K562 (cell line): ENCODE measurements around the gene EFCAB8. TPM values are rescaled to one million over a fixed set of nuclear protein-coding genes. Genes with fewer than 3 reads are reported as not detected.

Experiments
- ATAC-seq: fragments of 200-7000 bp; cut with Tn5 transposase; 3 replicates; pipeline ENCODE4 v1.9.1; 2020; ENCODE audit warnings: moderate library complexity
- BruUV-seq: library from RNA; stranded (reverse); fragments of 400-500 nt; replicated peaks from 2 replicates; lab custom pipeline; 2021; lab: Mats Ljungman, UMichigan
- CTCF ChIA-PET: fragments of 300-600 bp; formaldehyde crosslinking; extraction: SDS; loops from one replicate; lab custom pipeline; 2021; ENCODE audit warnings: low intra/inter-chr PET ratio; lab: Yijun Ruan, JAX
- POLR2A ChIA-PET: fragments of 300-600, 350-650 bp; sonication (Branson Sonifier 250); formaldehyde crosslinking; extraction: SDS; loops from one replicate; lab custom pipeline; 2021; ENCODE audit warnings: antibody characterized with exemption, inconsistent platforms; lab: Yijun Ruan, JAX
- DNase-seq, 4 experiments: peaks; one replicate each; pipeline versions ENCODE4 v3.0.0 to v3.0.0-alpha.2; 2011 to 2018; ENCODE audit warnings: low spot score in 3 of 4, mixed read lengths in 3 of 4; ENCODE audit errors: extremely low read depth in 1 of 4
- FAIRE-seq: peaks from 2 replicates; lab custom pipeline; 2011; peaks lifted over from hg19 to GRCh38; lab: Jason Lieb, UNC
- H2AFZ ChIP-seq: 2 replicates; pipeline ENCODE4 v1.6.0; 2011; ENCODE audit warnings: low read depth, low read length, control low read depth, inconsistent platforms
- H3K27ac ChIP-seq: fragments of 200-600 bp; 3 replicates; pipeline ENCODE4 v1.8.0; 2011; ENCODE audit warnings: low read depth, mild to moderate bottlenecking, control low read depth, inconsistent platforms, low read length, moderate library complexity, mixed read lengths; ENCODE audit errors: extremely low read depth
- H3K27me3 ChIP-seq, 2 experiments: fragments of 300-600 bp in 1 of 2; 2 replicates in 1 of 2; 3 replicates in 1 of 2; pipeline versions ENCODE4 v1.6.0 to v1.8.0; 2011; ENCODE audit warnings: inconsistent platforms in 2 of 2, low read length in 2 of 2, mild to moderate bottlenecking in 1 of 2, mixed read lengths in 1 of 2, moderate library complexity in 1 of 2; ENCODE audit not compliant: control insufficient read depth in 2 of 2, insufficient read depth in 2 of 2
- H3K36me3 ChIP-seq: fragments of 300-600 bp; 3 replicates; pipeline ENCODE4 v1.8.0; 2011; ENCODE audit warnings: mild to moderate bottlenecking, low read length, inconsistent platforms; ENCODE audit not compliant: control insufficient read depth, insufficient read depth
- H3K4me1 ChIP-seq, 2 experiments: fragments of 200-600 bp in 1 of 2; replicated peaks in 1 of 2; 2 replicates in 1 of 2; 3 replicates in 1 of 2; pipeline versions ENCODE4 v1.5.1 to v1.8.0; 2011; ENCODE audit warnings: inconsistent platforms in 2 of 2, low read length in 2 of 2, mild to moderate bottlenecking in 1 of 2, mixed read lengths in 1 of 2, moderate library complexity in 1 of 2; ENCODE audit not compliant: control insufficient read depth in 2 of 2, insufficient read depth in 2 of 2
- H3K4me2 ChIP-seq: 2 replicates; pipeline ENCODE4 v1.6.1; 2011; ENCODE audit warnings: low read length, control low read depth, inconsistent platforms, mixed read lengths; ENCODE audit not compliant: insufficient read depth
- H3K4me3 ChIP-seq: fragments of 200-600 bp; sonication (generic), shearing (Covaris generic); 2 replicates; pipeline ENCODE4 v1.5.1; 2016; ENCODE audit warnings: control low read depth, inconsistent platforms
- H3K79me2 ChIP-seq: fragments of 200-600 bp; 3 replicates; pipeline ENCODE4 v1.8.0; 2011; ENCODE audit warnings: low read length, inconsistent platforms; ENCODE audit not compliant: control insufficient read depth, insufficient read depth
- H3K9ac ChIP-seq, 2 experiments: 2 replicates each; pipeline versions ENCODE4 v1.6.0 to v1.6.1; 2011; ENCODE audit warnings: low read depth in 2 of 2, low read length in 2 of 2, control low read depth in 1 of 2, inconsistent platforms in 1 of 2, mild to moderate bottlenecking in 1 of 2, mixed read lengths in 1 of 2; ENCODE audit not compliant: insufficient read depth in 1 of 2
- H3K9me1 ChIP-seq: one replicate; pipeline ENCODE4 v1.6.0; 2011; ENCODE audit warnings: inconsistent platforms, mild to moderate bottlenecking, low read length, moderate library complexity; ENCODE audit not compliant: control insufficient read depth, insufficient read depth
- H3K9me3 ChIP-seq: replicated peaks from 2 replicates; pipeline ENCODE4 v1.5.1; 2011; ENCODE audit warnings: low read depth, low read length, inconsistent platforms; ENCODE audit not compliant: control insufficient read depth, insufficient read depth
- H4K20me1 ChIP-seq: replicated peaks from 2 replicates; pipeline ENCODE4 v1.6.1; 2011; ENCODE audit warnings: low read length, inconsistent platforms, mixed read lengths; ENCODE audit not compliant: control insufficient read depth, insufficient read depth
- CLOCK ChIP-seq: fragments of 250-450 bp; sonication (Bioruptor Pico); IDR thresholded peaks from 2 replicates; pipeline ENCODE4 v1.4.0; 2020; ENCODE audit warnings: mild to moderate bottlenecking, moderate library complexity, borderline replicate concordance
- LEF1 ChIP-seq: fragments of 450-650 bp; IDR thresholded peaks from 2 replicates; pipeline ENCODE4 v1.6.1; 2016; ENCODE audit warnings: mild to moderate bottlenecking
- MAFK ChIP-seq: IDR thresholded peaks from 2 replicates; pipeline ENCODE4 v1.6.1; 2011; ENCODE audit warnings: low read length, improper control_type of control experiment
- PRPF4 ChIP-seq: fragments of 200-400 bp; formaldehyde crosslinking; IDR thresholded peaks from one replicate; pipeline ENCODE4 v1.6.1; 2017; ENCODE audit warnings: low read length, low read depth, mild to moderate bottlenecking; ENCODE audit not compliant: insufficient read depth, poor library complexity, severe bottlenecking
- RBM39 ChIP-seq: fragments of 200-400 bp; formaldehyde crosslinking; optimal IDR thresholded peaks from 2 replicates; pipeline ENCODE3; 2018; ENCODE audit warnings: low read depth, low read length
- YBX1 ChIP-seq: fragments of 450-650 bp; IDR thresholded peaks from 2 replicates; pipeline ENCODE4 v1.7.1; 2016; ENCODE audit warnings: mild to moderate bottlenecking
- ZNF75A ChIP-seq: fragments of 450-650 bp; formaldehyde crosslinking; IDR thresholded peaks from 2 replicates; pipeline ENCODE4 v1.4.0; 2020; ENCODE audit warnings: mild to moderate bottlenecking
- WGBS: fragments of 100-300 bp; shearing (Covaris generic); methylation state at CpG from one replicate; pipeline ENCODE4 v1.1.6; 2016; ENCODE audit warnings: low coverage, mixed read lengths; ENCODE audit not compliant: insufficient coverage; ENCODE audit errors: missing lambda C conversion rate; 5-methylcytosine and 5-hydroxymethylcytosine counted together
- in situ Hi-C: fragments of 300-500 bp; cut with MboI; formaldehyde crosslinking; loops from 4 replicates; pipeline ENCODE4 v1.15.0; 2018; ENCODE audit warnings: inconsistent platforms, mixed read lengths
- intact Hi-C: fragments of 100-400 bp; cut with micrococcal nuclease; formaldehyde crosslinking; loops from 2 replicates; pipeline ENCODE4 v1.14.2; 2022
- polyA plus RNA-seq, 8 experiments: library from polyadenylated mRNA; depleted of rRNA in 4 of 8; stranded (reverse) in 5 of 8; unstranded in 3 of 8; fragments of >200 nt; fragmentation: Nextera tagmentation in 2 of 8; fragmentation: Illumina TruSeq in 1 of 8; extraction: Ambion mirVana in 2 of 8; extraction: Trizol in 1 of 8; gene quantifications; 2 replicates each; pipeline versions ENCODE4 v1.2.1 to v1.2.3, GENCODE V29; 2011 to 2014; ENCODE audit warnings: inconsistent platforms in 1 of 8, missing spikeins in 1 of 8
- total RNA-seq, 7 experiments: library from RNA; depleted of rRNA in 6 of 7; stranded (reverse); fragments of >200 nt in 6 of 7; fragmentation: Illumina TruSeq in 2 of 7; extraction: Trizol in 2 of 7; gene quantifications; 2 replicates each; pipeline versions ENCODE4 v1.2.1 to v1.2.3, GENCODE V29; 2011 to 2021; ENCODE audit warnings: low replicate concordance in 1 of 7
- TF ChIP-seq, protein P1 (sequence below): sonication (generic); formaldehyde crosslinking; IDR thresholded peaks from 2 replicates; pipeline ENCODE4 v1.8.0; 2023; ENCODE audit warnings: mild to moderate bottlenecking, missing genetic modification reagents

EFCAB8 gene
- total and polyA plus RNA-seq, 9 of the 15 experiments (the other 6 are each of a cell fraction or from before 2014, with no cell fraction given) = 0.03 to 0.18 (median 0.11) TPM; not detected in 6

DNA sequence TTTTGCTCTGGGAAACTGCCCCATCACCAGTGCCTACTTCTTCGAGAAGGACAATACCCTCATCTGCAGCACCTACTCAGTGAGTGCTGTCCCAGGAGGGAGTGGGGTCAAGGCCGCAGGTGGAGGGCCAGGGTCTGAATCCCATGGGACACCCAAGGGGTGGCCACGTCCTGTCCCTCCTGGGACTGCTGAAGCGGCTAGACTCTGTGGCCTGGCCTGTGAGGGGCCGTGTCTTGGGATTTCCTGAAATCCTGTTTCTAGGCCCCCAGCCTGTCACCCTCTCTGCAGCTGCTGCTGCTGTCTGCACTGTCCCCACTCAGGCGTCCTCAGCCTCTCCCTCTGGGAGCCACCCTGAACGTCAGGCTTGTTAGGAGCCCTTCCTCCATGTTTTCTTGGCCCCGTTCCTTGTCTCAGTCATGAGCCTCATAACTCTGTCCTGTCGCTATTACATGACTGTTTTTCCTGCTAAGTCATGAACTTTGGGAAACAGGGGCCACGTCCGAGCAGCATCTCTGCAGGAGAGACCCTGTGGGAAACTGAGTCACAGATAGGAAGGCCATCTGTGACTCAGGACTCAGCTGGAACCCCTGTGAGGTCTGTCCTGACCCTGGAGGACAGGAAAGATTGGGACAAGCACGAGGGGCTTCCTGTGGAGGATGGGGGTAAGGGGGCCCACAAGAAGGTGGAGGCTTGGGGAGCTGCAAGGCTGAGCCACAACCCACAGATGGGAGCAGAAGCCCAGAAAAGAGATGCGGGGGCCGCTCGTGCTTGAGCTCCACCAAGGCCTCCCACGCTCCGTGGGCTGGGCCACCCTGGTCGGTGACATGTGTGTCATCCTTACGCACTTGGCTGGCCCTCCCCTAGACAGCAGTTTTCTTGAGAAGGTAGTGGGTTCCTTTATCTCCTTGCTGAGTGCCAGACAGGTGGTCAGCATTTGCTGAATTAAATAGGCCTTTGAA lies 49.9 kb downstream of the EFCAB8 start:
- no TSS peak for BruUV-seq
- H3K36me3 ChIP-seq = no peaks in the 10 kb centered on the region
- no peaks in the 10 kb centered on the region for H3K4me1 ChIP-seq
- in situ Hi-C loops = no loop called here
- no peak overlapping the region for H2AFZ ChIP-seq
- H3K9me1 ChIP-seq = no peaks in the 10 kb centered on the region
- no peak for TF ChIP-seq PRPF4
- no peak for TF ChIP-seq ZNF75A (CRISPR knock-in tag)
- TF ChIP-seq CLOCK (CRISPR knock-in tag) = no peak
- TF ChIP-seq LEF1 = no peak
- TF ChIP-seq, protein P1, sequence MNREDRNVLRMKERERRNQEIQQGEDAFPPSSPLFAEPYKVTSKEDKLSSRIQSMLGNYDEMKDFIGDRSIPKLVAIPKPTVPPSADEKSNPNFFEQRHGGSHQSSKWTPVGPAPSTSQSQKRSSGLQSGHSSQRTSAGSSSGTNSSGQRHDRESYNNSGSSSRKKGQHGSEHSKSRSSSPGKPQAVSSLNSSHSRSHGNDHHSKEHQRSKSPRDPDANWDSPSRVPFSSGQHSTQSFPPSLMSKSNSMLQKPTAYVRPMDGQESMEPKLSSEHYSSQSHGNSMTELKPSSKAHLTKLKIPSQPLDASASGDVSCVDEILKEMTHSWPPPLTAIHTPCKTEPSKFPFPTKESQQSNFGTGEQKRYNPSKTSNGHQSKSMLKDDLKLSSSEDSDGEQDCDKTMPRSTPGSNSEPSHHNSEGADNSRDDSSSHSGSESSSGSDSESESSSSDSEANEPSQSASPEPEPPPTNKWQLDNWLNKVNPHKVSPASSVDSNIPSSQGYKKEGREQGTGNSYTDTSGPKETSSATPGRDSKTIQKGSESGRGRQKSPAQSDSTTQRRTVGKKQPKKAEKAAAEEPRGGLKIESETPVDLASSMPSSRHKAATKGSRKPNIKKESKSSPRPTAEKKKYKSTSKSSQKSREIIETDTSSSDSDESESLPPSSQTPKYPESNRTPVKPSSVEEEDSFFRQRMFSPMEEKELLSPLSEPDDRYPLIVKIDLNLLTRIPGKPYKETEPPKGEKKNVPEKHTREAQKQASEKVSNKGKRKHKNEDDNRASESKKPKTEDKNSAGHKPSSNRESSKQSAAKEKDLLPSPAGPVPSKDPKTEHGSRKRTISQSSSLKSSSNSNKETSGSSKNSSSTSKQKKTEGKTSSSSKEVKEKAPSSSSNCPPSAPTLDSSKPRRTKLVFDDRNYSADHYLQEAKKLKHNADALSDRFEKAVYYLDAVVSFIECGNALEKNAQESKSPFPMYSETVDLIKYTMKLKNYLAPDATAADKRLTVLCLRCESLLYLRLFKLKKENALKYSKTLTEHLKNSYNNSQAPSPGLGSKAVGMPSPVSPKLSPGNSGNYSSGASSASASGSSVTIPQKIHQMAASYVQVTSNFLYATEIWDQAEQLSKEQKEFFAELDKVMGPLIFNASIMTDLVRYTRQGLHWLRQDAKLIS = no peak
- no peak for TF ChIP-seq YBX1
- no peak for TF ChIP-seq RBM39
- TF ChIP-seq MAFK = no peak
- intact Hi-C loops = no loop called here
- peaks cover 5 to 47% of the 10 kb centered on the region in 2 experiments; a peak in 4 of 5 replicates for H3K27me3 ChIP-seq
- no peak overlapping the region for H3K4me2 ChIP-seq
- H3K27ac ChIP-seq = no peak overlapping the region
- ATAC-seq (no peak), DNase-seq (no peak), FAIRE-seq (no peak)
- ChIA-PET CTCF (no interaction called here), POLR2A (interaction anchor here (0.6 to 1.0 kb wide), 2 partner anchors 9 to 14 kb away, joined by 3 to 4 read pairs; no protein-coding TSS in a partner anchor)
- no peak overlapping the region for H3K9ac ChIP-seq
- H3K4me3 ChIP-seq = no peak overlapping the region
- no peaks in the 10 kb centered on the region for H3K9me3 ChIP-seq
- H4K20me1 ChIP-seq = peaks cover 5% of the 10 kb centered on the region; the same call in 1 of the 2 replicates
- 2% methylated on average over 18 of the region's 19 CpGs for WGBS
- no peaks in the 10 kb centered on the region for H3K79me2 ChIP-seq
